NCI-H2171 (cell line): Measurements from ENCODE around the gene MSX2.
A peak's percentile ranks its signal among the peaks of the same experiment; 100 is the strongest.

Experiments used
- DNase-seq: peaks from one replicate; lab custom pipeline; 2025; lab: John Stamatoyannopoulos, UW

The MSX2 gene

DNA sequence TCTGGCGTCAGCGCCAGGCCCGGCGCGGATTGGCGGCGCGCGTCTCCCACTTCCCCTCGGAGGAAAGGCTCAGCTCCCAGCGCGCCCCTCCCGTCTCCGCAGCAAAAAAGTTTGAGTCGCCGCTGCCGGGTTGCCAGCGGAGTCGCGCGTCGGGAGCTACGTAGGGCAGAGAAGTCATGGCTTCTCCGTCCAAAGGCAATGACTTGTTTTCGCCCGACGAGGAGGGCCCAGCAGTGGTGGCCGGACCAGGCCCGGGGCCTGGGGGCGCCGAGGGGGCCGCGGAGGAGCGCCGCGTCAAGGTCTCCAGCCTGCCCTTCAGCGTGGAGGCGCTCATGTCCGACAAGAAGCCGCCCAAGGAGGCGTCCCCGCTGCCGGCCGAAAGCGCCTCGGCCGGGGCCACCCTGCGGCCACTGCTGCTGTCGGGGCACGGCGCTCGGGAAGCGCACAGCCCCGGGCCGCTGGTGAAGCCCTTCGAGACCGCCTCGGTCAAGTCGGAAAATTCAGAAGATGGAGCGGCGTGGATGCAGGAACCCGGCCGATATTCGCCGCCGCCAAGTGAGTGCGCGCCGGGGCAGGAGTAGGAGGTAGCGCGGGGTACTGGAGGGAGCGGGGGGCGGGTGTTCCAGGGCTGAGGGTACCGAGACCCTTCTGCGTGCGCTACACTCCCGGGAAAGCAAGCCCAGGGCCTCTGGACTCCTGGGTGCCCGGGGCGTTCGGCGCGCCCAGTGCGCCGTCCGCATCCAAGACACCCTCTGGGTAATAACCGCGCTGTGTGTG is at the start of gene MSX2:
Gene MSX2, plus strand, starts transcription at position 99 of the 777 bp plus-strand sequence. Its CDS starts 78 bp downstream, at position 177.
- DNase-seq: peak; percentile 1

DNA sequence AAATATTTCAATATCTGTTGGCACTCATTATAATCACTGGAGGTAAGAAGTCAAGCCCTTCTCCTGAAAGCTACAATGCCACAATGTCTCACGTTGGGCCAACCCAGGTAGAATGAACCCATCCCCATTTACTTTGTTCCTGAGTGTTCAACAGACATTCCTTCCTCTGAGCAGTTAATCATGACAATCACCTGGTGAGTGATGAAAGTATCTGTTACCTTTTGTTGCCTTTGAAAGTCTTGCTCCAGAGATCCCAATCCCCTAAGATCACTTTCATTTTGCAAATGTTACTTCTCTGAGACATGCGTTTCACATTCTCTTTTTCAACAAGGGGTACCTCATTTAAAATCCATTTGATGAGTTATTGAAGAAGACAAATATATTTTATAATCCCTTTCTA is 49.3 kb upstream of the MSX2 start:
- DNase-seq: no peak

DNA sequence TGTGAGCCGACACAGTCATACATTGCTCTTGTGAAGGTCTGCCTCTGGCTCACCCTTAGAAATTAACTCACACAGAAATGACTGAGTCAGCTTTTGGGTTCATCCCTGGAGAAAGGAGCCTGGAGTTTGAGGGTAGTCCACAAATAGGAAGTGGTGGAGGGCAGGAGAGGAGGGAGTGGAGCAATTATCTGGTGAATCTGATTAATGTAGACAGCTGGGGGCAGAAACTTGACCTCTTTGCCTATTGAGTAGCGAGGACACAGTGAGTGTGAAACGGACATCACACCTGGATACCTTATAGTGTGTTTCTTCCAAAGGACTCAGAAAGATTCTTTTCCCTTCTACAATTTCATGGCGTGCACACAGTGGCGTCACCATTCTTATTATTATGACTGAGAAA is 48.5 kb upstream of the MSX2 start:
- DNase-seq: no peak

DNA sequence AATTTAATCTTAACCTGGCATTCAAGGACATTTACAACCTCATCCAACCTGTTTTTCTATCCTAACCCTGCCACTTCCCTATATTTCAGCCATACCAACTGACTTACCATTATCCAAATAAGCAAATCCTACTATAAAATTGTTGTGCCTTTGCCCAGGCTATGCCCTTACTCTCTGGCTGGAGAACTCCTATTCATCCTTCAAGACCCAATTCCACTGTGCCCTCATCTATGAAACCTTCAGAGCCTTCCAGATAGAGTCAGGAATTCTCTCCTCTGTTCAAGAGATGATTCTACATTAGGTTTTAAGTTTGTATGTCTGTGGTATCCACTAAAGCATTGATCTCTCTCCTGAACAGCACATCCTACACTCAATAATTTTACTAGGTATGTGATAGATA is 46.3 kb upstream of the MSX2 start:
- DNase-seq: no peak

DNA sequence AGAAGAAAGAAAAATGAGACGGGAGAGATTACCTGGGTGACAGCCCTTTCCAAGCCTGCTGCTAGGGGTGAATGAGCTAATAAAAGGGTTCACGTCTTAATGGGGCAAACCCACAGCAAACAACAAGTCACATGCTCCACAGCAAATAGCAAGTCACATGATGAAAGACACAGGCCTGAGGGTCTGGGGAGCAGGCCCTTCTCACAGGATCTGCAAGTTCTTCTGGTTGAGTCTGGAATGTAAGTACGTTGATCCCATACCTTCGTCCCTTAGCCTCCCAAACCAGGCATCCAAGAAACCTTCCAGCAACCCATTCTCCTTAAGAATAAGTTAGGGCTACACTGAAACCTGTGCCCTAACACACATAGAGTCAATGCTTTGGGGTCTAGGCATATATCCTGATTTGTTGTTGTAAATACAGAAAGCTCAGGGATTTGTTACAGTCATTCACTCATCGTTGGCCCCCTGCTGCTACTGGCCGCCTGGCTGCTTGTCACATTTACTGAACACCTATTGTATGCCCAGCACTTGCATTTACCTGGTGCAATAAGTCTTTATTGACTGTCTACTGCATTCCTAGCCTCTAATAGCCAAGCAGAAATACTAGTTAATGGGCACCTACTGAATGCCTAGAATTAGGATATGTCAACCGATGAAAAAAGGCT is 43.3 kb upstream of the MSX2 start:
- no peak for DNase-seq

DNA sequence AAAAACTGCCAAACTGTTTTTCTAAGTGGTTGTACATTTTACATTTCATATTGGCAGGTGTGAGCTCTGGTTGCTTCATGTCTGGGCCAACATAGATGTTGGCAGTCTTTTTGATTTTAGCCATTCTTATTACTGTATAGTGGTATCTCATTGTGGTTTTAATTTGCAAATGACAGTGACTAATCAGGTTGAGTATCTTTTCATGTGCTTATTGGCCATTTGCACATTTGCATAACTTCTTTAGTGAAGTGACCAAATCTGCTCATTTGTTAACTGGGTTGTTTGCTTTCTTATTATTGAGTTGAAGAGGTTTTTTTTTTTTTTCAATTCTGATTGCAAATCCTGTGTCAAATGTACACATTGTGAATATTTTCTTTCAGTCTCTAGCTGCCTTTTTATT is 36.9 kb upstream of the MSX2 start:
- DNase-seq: no peak

DNA sequence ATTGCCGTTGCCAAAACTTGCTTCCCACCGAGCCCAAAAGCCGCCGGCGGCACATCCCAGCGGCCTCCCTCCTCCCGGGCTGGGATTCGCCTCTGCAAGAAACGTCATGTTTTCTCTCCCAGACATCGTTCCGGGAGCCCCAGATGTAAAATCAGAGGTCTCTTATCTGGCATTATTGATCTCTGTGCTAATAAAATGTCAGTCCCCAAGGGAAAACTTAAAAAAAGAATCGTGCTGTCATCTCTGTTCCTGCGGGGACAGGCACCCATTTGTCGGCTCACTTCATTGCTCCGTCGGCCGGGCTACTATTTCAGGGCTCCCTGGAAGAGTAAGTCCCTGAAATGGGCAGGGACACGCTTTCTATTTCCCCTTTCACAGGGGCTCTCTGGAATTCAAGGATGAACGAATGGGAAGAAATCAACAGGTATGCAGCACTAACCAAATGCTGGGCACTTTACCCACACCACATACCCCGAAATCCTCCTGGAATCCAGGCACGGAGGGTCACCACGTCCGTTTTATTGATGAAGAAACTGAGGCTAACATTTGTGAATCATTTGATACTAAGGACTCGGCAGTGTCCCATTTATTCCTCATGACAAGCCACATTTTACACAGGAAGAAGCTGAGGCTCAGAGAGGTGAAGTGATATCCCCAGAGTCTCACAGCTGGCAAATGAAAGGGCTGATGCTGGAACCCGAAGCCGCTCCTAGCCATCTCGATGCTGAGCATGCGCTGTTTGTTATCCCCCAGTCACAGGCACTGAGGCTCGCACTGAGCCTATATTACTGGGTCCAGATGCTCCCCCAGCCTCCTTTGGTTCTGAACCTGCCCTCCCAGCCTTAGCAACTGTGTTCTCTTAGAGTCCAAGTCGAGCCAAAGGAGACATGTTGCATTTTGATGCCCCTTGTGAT is 35.7 kb upstream of the MSX2 start:
- no peak for DNase-seq

DNA sequence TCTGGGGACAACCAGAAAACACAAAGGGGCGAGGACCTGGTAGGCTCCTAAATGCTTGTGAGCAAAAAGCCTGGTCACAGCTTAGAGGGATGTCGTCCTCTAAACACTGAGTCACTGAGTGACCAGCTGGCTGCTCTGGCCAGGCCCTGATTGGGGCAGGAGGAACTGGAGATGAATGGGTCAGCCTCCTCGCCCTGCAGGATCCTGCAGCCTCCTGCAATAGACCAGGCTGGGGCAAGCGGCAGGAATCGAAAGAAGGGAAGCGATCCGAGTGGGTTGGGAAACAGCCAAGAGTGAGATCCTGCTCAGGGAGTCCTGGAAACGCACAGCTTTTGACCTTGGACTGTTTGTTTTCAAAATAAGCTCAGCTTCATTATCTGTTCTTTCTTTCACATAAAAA is 34.1 kb upstream of the MSX2 start:
- no peak for DNase-seq

DNA sequence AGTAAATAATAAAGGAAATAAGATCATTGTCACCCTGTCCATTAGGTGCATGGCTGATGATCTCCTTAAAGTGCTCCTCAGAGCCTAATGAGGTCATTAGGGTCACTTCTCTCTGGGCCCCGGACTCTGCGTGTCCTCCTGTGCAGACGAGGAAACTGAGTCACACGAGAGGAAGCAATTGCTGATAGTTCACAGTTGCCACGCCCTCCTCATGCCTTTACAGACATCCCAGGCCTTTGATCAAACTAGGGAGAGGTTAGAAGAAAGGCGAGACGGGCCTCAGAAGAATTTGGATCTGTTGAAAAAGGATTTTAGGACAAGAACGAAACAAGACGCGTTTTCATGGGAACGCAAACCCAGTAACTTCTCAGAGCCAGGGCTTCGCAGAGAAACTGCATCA is 32.0 kb upstream of the MSX2 start:
- DNase-seq: no peak

DNA sequence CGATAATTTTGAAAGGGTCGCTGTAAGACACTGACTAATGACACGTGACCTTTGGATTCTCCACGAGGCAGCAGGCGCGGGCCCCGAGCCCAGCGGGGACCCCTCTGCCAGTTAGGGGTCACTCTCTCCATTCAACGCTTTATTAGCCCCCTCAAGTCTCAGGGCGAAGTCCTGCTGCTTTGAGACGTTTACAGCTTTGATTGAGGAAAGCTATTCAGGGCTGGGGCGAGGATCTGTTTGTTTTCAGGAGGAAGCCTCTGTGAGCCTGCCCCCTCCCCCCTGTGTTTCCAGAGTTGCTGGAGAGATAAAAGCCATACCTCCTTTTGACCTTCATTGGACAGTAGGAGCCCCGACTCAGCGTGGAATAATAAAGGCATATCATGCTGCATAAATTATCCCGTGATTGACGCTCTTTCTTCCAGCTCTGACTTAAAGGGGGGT is 31.4 kb upstream of the MSX2 start:
- no peak for DNase-seq

DNA sequence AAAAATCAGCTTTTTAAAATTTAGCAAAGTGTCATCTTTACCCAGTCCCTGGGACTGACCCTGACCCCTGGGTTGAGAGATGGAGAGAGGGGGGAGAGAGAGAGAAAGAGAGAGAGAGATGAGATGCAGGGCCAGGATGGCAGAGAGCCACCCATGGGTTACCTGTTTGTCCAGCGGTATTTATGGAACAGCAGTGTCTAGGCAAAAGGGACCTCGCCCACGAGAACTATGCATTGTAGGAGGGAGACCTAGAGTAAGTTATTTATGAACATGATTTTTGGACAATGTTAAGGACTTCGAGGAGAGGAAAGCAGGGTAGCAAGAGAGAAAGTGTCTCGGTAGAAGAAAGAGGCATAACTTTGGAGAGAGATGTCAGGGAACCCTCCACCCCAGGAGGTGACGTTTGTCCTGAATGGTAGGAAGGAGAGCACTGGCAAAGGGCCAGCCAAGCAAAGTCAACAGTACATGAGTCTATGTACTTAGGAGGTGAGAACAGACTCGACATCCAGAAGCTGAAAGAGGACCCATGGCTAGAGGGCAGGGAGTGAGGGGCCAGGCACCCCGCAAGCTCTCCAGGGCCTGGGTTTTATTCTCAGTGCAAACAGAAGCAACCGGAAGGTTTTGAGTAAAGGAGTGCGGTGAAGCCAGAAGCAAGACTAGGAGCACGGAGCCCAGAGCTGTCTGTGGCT is 30.5 kb upstream of the MSX2 start:
- DNase-seq: no peak

DNA sequence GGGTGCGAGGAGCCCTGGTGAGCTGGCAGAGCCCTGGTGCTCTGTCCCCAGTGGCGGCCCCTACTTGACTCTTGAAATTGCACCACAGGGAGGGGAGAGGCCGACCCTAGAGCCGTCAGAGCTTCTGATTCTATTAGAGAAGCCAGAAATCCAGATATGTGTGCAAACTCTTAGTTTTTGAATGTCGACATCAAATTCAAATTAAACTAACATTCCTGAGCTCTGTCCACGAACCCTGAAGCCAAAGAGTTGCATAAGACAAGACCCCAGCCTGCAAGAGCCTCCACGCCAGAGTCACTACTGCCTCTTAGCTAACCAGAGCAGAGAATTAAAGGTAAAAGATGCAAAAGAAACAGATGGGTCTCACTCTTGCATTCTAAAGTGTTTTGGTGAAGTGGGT is 29.8 kb upstream of the MSX2 start:
- DNase-seq: no peak

DNA sequence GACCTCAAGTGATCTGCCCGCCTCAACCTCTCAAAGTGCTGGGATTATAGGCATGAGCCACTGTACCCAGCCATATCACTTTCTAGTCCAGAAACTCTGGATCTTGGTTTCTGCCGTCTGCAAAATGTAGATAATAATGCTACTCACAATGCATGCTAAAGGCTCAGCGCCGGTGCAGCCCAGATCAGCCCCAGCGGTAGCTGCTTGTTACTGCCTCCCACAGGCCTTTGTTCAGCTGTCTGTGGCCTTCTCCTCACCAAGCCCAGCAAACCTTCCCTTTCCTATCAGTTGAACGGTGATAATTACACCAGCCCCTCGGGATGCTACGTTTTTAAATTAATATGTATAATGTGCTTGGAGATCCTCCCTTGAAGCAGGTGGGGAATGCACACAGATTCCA is 26.2 kb upstream of the MSX2 start:
- DNase-seq: no peak

DNA sequence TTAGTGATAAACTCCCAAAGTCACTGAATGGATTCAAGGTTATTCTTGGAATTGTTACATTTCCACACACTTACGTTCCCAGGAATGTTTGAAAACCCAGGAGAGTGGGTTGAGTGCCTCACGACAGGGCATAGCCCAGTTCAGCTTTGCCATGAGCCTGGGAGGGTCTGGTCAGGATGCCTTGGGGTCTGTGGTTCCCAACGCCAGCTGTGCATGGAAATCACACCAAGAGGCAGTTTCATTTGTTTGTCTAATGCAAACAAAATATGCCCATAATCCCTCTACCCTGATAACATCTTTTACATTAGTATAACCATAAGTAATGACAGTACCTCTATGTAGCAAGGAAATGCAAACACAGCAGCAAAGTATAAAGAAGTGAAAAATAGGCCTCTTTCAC is 25.3 kb upstream of the MSX2 start:
- DNase-seq: no peak

DNA sequence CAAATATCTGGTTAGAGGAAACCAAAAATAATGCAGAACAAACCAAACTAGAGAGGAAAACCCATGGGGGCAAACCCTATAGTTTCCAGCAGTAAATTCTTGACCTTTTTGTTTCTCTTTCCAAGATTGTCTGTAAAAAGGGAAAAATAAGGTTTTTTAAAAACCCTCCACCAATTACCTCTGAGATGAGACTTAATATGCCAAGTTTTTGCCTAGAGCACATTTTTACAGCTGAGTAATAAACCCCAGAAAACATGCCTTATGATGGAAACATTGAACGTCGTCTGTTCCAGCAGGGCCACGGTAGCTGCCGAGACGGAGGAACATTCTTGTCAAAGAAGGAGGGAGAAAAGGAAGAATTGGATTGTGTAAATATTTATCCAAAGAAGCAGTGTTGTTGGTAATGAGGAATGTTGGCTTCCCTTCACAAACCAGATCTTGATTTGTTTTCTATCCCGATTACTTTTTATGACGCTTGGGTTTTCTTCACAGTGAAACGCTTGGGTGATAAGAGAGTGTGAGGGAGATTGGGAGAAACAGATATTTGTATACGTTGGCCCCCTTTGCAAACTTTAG is 17.3 kb upstream of the MSX2 start:
- no peak for DNase-seq

DNA sequence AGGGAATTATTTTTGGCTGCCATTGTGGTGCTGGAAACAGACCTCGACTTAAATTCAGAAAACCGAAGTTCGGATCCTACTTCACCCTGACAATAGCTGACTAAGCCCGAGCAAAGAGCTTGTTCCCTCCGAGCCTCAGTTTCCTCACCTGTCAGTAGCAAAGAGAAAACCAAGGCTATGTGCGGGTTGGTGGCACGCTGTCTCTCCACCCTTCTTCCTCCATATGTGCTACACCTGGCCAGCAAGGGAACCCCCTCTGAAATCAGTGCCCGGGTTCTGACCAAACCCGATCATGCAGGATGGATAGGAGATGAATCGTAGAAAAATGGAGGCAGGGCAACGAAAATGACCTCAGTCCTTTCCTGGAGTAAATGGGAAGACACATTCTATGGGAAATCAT is 16.7 kb upstream of the MSX2 start:
- DNase-seq: no peak

DNA sequence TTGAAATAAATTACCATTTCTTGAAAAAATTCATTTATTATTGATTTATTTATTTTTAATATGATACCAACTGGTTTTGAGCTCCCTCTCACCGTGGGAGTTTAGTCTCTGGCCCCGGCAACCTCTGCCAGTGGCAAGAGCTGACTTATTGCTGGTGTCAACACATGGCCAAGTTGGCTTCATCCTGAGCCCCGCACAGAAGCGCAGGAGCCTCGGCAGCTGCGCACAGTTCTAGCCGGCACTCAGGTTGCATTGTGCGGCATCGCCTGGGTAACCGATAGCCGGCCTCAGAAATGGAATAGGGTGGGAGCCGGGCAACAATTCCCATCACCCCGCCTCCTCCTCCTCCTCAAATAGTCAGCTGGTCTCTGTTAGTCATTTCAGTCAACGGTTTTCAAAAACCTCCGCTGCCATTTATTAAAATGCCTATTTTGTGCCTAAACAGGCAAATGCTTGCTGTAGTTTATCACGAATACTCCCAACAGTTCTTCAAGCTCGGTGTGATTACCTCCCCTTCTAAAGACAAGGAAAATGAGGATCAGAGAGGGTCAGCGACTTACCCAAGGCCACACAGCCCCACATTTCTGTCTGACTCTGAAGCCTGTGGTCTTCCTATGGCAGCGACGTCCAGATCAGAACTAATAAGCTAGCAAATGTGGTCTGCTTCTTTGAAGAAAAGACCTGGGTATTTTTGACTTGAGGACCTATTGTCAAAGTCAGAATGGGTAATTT is 15.7 kb upstream of the MSX2 start:
- DNase-seq: no peak

DNA sequence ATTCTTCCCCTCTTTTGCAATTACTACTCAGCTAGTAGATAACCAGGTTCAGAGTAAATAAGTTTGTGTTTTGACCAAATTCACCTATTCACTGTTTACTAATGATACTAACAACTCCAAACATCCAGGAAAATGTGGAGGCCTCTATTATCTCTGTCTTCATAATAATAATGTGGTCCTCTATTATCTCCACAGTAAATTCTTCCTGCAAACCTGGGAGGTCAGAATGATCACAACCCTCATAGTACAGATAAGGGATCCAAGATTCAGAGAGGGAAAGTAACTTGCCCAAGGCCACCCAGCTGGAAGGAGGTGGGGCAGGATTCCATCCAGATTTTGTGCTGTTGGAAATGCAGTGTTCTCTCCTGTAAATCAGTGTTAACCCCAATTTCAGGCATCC is 9.6 kb upstream of the MSX2 start:
- DNase-seq: no peak

DNA sequence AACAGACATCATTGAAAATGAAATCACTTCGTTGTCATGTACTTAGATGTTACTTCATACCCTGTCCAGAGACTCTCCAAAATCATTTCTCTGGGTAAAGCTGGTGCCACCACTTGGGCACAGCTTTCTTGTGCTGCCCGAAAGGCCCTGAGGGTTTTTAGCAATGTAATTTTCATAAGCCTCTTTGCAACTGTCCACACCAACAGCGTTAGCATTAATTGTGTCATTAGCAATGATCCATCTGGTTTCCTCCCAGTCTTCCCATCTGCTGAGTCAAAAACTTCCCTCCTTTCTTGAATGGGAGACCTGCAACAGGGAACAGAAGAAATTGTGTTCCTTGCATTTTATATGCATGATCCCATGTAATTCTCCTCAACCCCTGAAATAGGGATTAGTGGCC is 8.6 kb upstream of the MSX2 start:
- no peak for DNase-seq

DNA sequence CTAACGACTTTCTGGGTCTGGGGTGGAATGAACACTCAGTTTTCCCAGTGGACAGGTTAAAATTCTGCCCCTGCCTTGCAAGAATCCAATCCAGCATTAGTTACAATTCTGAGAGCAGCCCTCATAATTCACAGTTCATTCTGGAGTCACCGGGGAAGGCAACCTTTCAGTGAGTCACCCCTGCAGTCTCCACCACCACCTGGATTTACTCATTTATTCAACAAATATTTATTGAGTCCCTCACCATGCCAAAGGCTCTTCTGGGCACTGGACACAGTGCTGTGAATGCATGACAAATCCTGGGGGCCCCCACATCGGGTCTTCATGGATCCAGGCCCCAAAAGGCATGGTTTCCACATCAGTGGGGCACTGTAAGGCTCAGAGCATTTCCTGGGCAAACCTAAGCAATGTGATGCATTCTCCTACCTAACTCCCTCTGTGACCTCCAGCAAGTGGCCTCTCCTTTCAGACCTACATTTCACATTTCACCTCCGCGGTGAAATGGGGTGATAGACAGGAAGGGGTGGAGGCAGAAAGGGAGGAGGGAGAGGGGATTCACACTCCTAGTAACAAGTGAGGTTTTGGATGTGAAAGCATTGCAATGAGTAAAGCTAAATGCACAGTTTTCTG is 6.4 kb upstream of the MSX2 start:
- no peak for DNase-seq
